H1 (cell line): ENCODE results near the gene MAP2K2. TPM values are rescaled to one million over a fixed set of nuclear protein-coding genes. Genes with fewer than 3 reads are reported as not detected.

Experiments used
- CTCF ChIA-PET: fragments of 300-600 bp; sonication (Branson Sonifier 250); formaldehyde crosslinking; loops from one replicate; lab custom pipeline; 2021; ENCODE audit not compliant: partially characterized antibody; lab: Charles Lee
- POLR2A ChIA-PET: fragments of 300-600 bp; sonication (Branson Sonifier 250); formaldehyde crosslinking; loops from one replicate; lab custom pipeline; 2021; ENCODE audit warnings: inconsistent platforms; ENCODE audit not compliant: partially characterized antibody; lab: Charles Lee
- DNase-seq, 2 experiments: peaks; one replicate each; pipeline versions ENCODE4 v3.0.0 to v3.0.0-alpha.2; 2010 to 2022; ENCODE audit warnings: low spot score in 2 of 2, low read depth in 1 of 2, mixed read lengths in 1 of 2
- FAIRE-seq: peaks from 2 replicates; lab custom pipeline; 2011; peaks lifted over from hg19 to GRCh38; lab: Jason Lieb, UNC
- H2AFZ ChIP-seq: 2 replicates; pipeline ENCODE4 v1.8.1; 2012; ENCODE audit warnings: low read length, inconsistent platforms
- H2AK5ac ChIP-seq: 2 replicates; pipeline ENCODE4 v1.6.1; 2013; ENCODE audit warnings: low read depth, low read length
- H2BK120ac ChIP-seq: replicated peaks from 2 replicates; pipeline ENCODE3; 2013; ENCODE audit warnings: low read depth, low read length, inconsistent platforms
- H2BK12ac ChIP-seq: 2 replicates; pipeline ENCODE4 v1.6.1; 2013; ENCODE audit warnings: low read depth, low read length
- H2BK15ac ChIP-seq: 2 replicates; pipeline ENCODE4 v1.6.1; 2013; ENCODE audit warnings: low read length
- H2BK20ac ChIP-seq: 2 replicates; pipeline ENCODE4 v1.6.1; 2013; ENCODE audit warnings: low read length
- H2BK5ac ChIP-seq: 2 replicates; pipeline ENCODE4 v1.6.1; 2013; ENCODE audit warnings: low read depth, low read length
- H3K14ac ChIP-seq: 2 replicates; pipeline ENCODE4 v1.6.1; 2013; ENCODE audit warnings: inconsistent platforms; ENCODE audit not compliant: insufficient read length
- H3K18ac ChIP-seq: 2 replicates; pipeline ENCODE4 v1.6.1; 2013; ENCODE audit warnings: low read length; ENCODE audit errors: extremely low read depth
- H3K23ac ChIP-seq: 2 replicates; pipeline ENCODE4 v1.6.1; 2013; ENCODE audit warnings: inconsistent platforms; ENCODE audit not compliant: insufficient read length
- H3K23me2 ChIP-seq: 2 replicates; pipeline ENCODE4 v1.6.1; 2013; ENCODE audit warnings: low read depth, low read length
- H3K27ac ChIP-seq: 2 replicates; pipeline ENCODE4 v1.6.1; 2011; ENCODE audit warnings: low read depth, low read length, inconsistent platforms
- H3K27me3 ChIP-seq, 4 experiments: replicated peaks in 1 of 4; 1 replicate in 1 of 4; 2 replicates in 3 of 4; pipeline versions ENCODE4 v1.6.1 to v1.8.1; 2011 to 2013; ENCODE audit warnings: low read length in 3 of 4, mild to moderate bottlenecking in 3 of 4, inconsistent platforms in 2 of 4, mixed read lengths in 2 of 4, moderate library complexity in 1 of 4; ENCODE audit not compliant: control insufficient read depth in 3 of 4, insufficient read depth in 3 of 4; ENCODE audit errors: extremely low read depth in 1 of 4
- H3K36me3 ChIP-seq, 4 experiments: 2 replicates each; pipeline versions ENCODE4 v1.6.1 to v1.8.1; 2011 to 2013; ENCODE audit warnings: mild to moderate bottlenecking in 4 of 4, low read length in 3 of 4, moderate library complexity in 2 of 4, control low read depth in 1 of 4, inconsistent platforms in 1 of 4; ENCODE audit not compliant: insufficient read depth in 4 of 4, control insufficient read depth in 2 of 4
- H3K4ac ChIP-seq: replicated peaks from 2 replicates; pipeline ENCODE3; 2013; ENCODE audit warnings: low read length, low read depth, mixed read lengths, inconsistent platforms; ENCODE audit not compliant: insufficient read length
- H3K4me1 ChIP-seq, 4 experiments: replicated peaks in 1 of 4; 1 replicate in 1 of 4; 2 replicates in 3 of 4; pipeline versions ENCODE4 v1.6.1 to v1.8.1; 2011 to 2013; ENCODE audit warnings: low read length in 3 of 4, inconsistent platforms in 2 of 4, mixed read lengths in 1 of 4; ENCODE audit not compliant: insufficient read depth in 4 of 4, control insufficient read depth in 3 of 4
- H3K4me2 ChIP-seq, 2 experiments: 2 replicates each; pipeline versions ENCODE4 v1.6.1 to v1.8.1; 2011 to 2013; ENCODE audit warnings: low read depth in 2 of 2, low read length in 2 of 2, control low read depth in 1 of 2, inconsistent platforms in 1 of 2, mild to moderate bottlenecking in 1 of 2; ENCODE audit not compliant: insufficient read depth in 1 of 2
- H3K4me3 ChIP-seq, 4 experiments: fragments of 200-600, 300-600 bp in 1 of 4; sonication (generic), shearing (Covaris generic), sonication (Bioruptor Twin) in 1 of 4; 2 replicates each; pipeline versions ENCODE4 v1.5.1 to v1.8.1; 2011 to 2016; ENCODE audit warnings: low read length in 4 of 4, low read depth in 3 of 4, control low read depth in 2 of 4, inconsistent platforms in 2 of 4, mild to moderate bottlenecking in 2 of 4, mixed read lengths in 1 of 4, moderate library complexity in 1 of 4; ENCODE audit not compliant: insufficient read depth in 2 of 4; ENCODE audit errors: extremely low read depth in 1 of 4
- H3K56ac ChIP-seq: replicated peaks from 2 replicates; pipeline ENCODE3; 2013; ENCODE audit warnings: low read depth, mild to moderate bottlenecking, mixed read lengths, low read length, inconsistent platforms; ENCODE audit not compliant: insufficient read length
- H3K79me1 ChIP-seq: 2 replicates; pipeline ENCODE4 v1.6.1; 2013; ENCODE audit warnings: low read depth, low read length, control low read depth
- H3K79me2 ChIP-seq, 2 experiments: 2 replicates each; pipeline versions ENCODE4 v1.6.1 to v1.8.1; 2012 to 2013; ENCODE audit warnings: low read length in 2 of 2, mild to moderate bottlenecking in 2 of 2, inconsistent platforms in 1 of 2; ENCODE audit not compliant: insufficient read depth in 2 of 2, control insufficient read depth in 1 of 2
- H3K9ac ChIP-seq, 4 experiments: replicated peaks in 1 of 4; 1 replicate in 1 of 4; 2 replicates in 3 of 4; pipeline versions ENCODE4 v1.6.1 to v1.8.1; 2011 to 2013; ENCODE audit warnings: low read depth in 3 of 4, low read length in 3 of 4, control low read depth in 2 of 4, mild to moderate bottlenecking in 2 of 4, moderate library complexity in 2 of 4, inconsistent platforms in 1 of 4; ENCODE audit errors: extremely low read depth in 1 of 4
- H3K9me3 ChIP-seq, 2 experiments: 2 replicates each; pipeline versions ENCODE4 v1.6.1 to v1.8.1; 2012 to 2013; ENCODE audit warnings: mild to moderate bottlenecking in 2 of 2, moderate library complexity in 2 of 2, control low read depth in 1 of 2, inconsistent platforms in 1 of 2, low read depth in 1 of 2, low read length in 1 of 2, mixed read lengths in 1 of 2; ENCODE audit not compliant: insufficient read depth in 2 of 2
- H4K20me1 ChIP-seq, 2 experiments: replicated peaks in 1 of 2; 2 replicates each; pipeline versions ENCODE3 to v1.8.1; 2011 to 2013; ENCODE audit warnings: inconsistent platforms in 2 of 2, low read length in 2 of 2, mild to moderate bottlenecking in 1 of 2; ENCODE audit not compliant: insufficient read depth in 2 of 2, control insufficient read depth in 1 of 2
- H4K5ac ChIP-seq: 2 replicates; pipeline ENCODE4 v1.6.1; 2013; ENCODE audit warnings: low read length, low read depth, mixed read lengths, inconsistent platforms; ENCODE audit not compliant: insufficient read length
- H4K8ac ChIP-seq: 2 replicates; pipeline ENCODE4 v1.8.0; 2013; ENCODE audit warnings: mild to moderate bottlenecking, moderate library complexity, low read length, inconsistent platforms; ENCODE audit not compliant: insufficient read depth; ENCODE audit errors: extremely low read depth
- H4K91ac ChIP-seq: replicated peaks from 2 replicates; pipeline ENCODE3; 2013; ENCODE audit warnings: low read length, mixed read lengths, inconsistent platforms; ENCODE audit not compliant: insufficient read length
- KDM5A ChIP-seq: fragments of 200-600 bp; IDR thresholded peaks from 2 replicates; pipeline ENCODE4 v1.7.1; 2012; ENCODE audit warnings: mild to moderate bottlenecking, low read length, inconsistent platforms, mixed read lengths
- POLR2AphosphoS5 ChIP-seq: IDR thresholded peaks from 2 replicates; pipeline ENCODE4 v1.6.1; 2011; ENCODE audit warnings: low read depth, low read length
- RNF2 ChIP-seq: fragments of 200-900, 300-1000 bp; sonication (generic); IDR thresholded peaks from 2 replicates; pipeline ENCODE4 v1.7.1; 2016; ENCODE audit warnings: borderline replicate concordance, low read depth, mild to moderate bottlenecking, antibody characterized with exemption, low read length; ENCODE audit not compliant: poor library complexity, severe bottlenecking; ENCODE audit errors: missing control alignments
- WGBS, 2 experiments: shearing (Covaris generic) in 1 of 2; methylation state at CpG; one replicate each; pipeline versions ENCODE4 v1.1.6 to v1.1.7; 2013 to 2015; ENCODE audit warnings: low lambda C conversion rate in 2 of 2, mixed read lengths in 2 of 2, inconsistent platforms in 1 of 2, low coverage in 1 of 2, missing lambda C conversion rate in 1 of 2; ENCODE audit not compliant: insufficient replicate concordance in 2 of 2, insufficient coverage in 1 of 2, insufficient read length in 1 of 2; ENCODE audit errors: extremely low coverage in 1 of 2, missing lambda C conversion rate in 1 of 2; 5-methylcytosine and 5-hydroxymethylcytosine counted together
- polyA plus RNA-seq, 7 experiments: library from polyadenylated mRNA; depleted of rRNA in 3 of 7; stranded (reverse) in 5 of 7; unstranded in 2 of 7; fragments of >200 nt in 5 of 7; fragments of 200-250 nt in 2 of 7; gene quantifications; 1 replicate in 5 of 7; 2 replicates in 1 of 7; 4 replicates in 1 of 7; pipeline versions ENCODE4 v1.2.1 to v1.2.3, GENCODE V29; 2011 to 2013; ENCODE audit warnings: missing spikeins in 2 of 7, mixed read lengths in 2 of 7
- total RNA-seq: library from RNA; stranded (reverse); fragmentation: NEBNext Ultra II Directional; extraction: Animal tissue kit (Norgen Biotek cat#: 25700); gene quantifications from 2 replicates; pipeline ENCODE4 v1.2.1, GENCODE V29; 2021

The MAP2K2 gene
- total and polyA plus RNA-seq, 2 of the 8 experiments (the other 6 are each of a cell fraction or from before 2014, with no cell fraction given), result 111 to 162 TPM

- H3K14ac ChIP-seq, result no peak overlapping the region
- no peak overlapping the region for H2BK20ac ChIP-seq
- H4K8ac ChIP-seq, result no peak overlapping the region
- H3K4me2 ChIP-seq, result no peak overlapping the region
- H3K4me1 ChIP-seq, result peaks cover 0 to 5% (median 0%) of the 10 kb centered on the region in 4 experiments; a peak in 2 of 7 replicates
- H4K20me1 ChIP-seq, result peaks cover 0 to 3% of the 10 kb centered on the region in 2 experiments
- no peak overlapping the region for H3K23ac ChIP-seq
- H2AK5ac ChIP-seq, result no peak overlapping the region
- no peak overlapping the region for H2BK5ac ChIP-seq
- H3K27me3 ChIP-seq, result no peaks in the 10 kb centered on the region
- H3K18ac ChIP-seq, result no peak overlapping the region
- H2AFZ ChIP-seq, result no peak overlapping the region
- no peaks in the 10 kb centered on the region for H3K9me3 ChIP-seq
- H4K91ac ChIP-seq, result no peak overlapping the region
- TF ChIP-seq KDM5A (no peak), RNF2 (no peak), POLR2AphosphoS5 (peak; percentile 44; the same call in 1 of the 2 replicates)
- H3K36me3 ChIP-seq, result peaks cover 0 to 16% (median 6%) of the 10 kb centered on the region in 4 experiments; a peak in 3 of 8 replicates
- no peak overlapping the region for H2BK15ac ChIP-seq
- ChIA-PET POLR2A (interaction anchor here (0.6 to 2.0 kb wide), 7 partner anchors 11 to 117 kb away, joined by 3 to 8 read pairs (median 3); partner anchors contain the start of gene DAPK3), CTCF (no interaction called here)
- H3K9ac ChIP-seq, result no peak overlapping the region
- no peak overlapping the region for H3K4me3 ChIP-seq
- H3K56ac ChIP-seq, result no peak overlapping the region
- no peak overlapping the region for H3K27ac ChIP-seq
- 90% methylated on average over 31 of the region's 31 CpGs; no CpG with 5 or more reads in 1 of the 2 experiments for WGBS, 2 experiments
- no peak for DNase-seq
- no peak overlapping the region for H2BK12ac ChIP-seq
- FAIRE-seq, result no peak
- H2BK120ac ChIP-seq, result no peak overlapping the region
- H4K5ac ChIP-seq, result no peak overlapping the region
- no peaks in the 10 kb centered on the region for H3K79me1 ChIP-seq
- H3K23me2 ChIP-seq, result no peaks in the 10 kb centered on the region
- no peak overlapping the region for H3K4ac ChIP-seq
- H3K79me2 ChIP-seq, result no peaks in the 10 kb centered on the region
These were observed 35.9 kb downstream of the MAP2K2 start for GRCh38 chr19:4087787-4088679.
